SK-N-SH (cell line): ENCODE measurements around the gene SMIM44. TPM values are rescaled to one million over a fixed set of nuclear protein-coding genes. Genes with fewer than 3 reads are reported as not detected.

Experiments used
- CTCF ChIA-PET: fragments of 300-600, 350-600 bp; formaldehyde crosslinking; extraction: SDS; loops from one replicate; lab custom pipeline; 2021; lab: Yijun Ruan, JAX
- POLR2A ChIA-PET: fragments of 350-600 bp; sonication (Branson Sonifier 250); formaldehyde crosslinking; extraction: SDS; loops from one replicate; lab custom pipeline; 2020; ENCODE audit warnings: antibody characterized with exemption, inconsistent platforms; lab: Yijun Ruan, JAX
- DNase-seq: peaks from one replicate; pipeline ENCODE4 v3.0.0; 2012
- H2AFZ ChIP-seq: fragments of 200-600 bp; sonication (generic); 2 replicates; pipeline ENCODE4 v1.8.1; 2016; ENCODE audit warnings: antibody characterized with exemption, mild to moderate bottlenecking, low read depth
- H3F3A ChIP-seq: fragments of 200-600 bp; sonication (generic); replicated peaks from 2 replicates; pipeline ENCODE3; 2016; ENCODE audit warnings: antibody characterized with exemption, mild to moderate bottlenecking; ENCODE audit not compliant: insufficient read depth
- H3K27ac ChIP-seq, 2 experiments: fragments of 200-500 bp in 1 of 2; fragments of 200-600 bp in 1 of 2; sonication (Bioruptor generic) in 1 of 2; sonication (generic), shearing (Covaris generic) in 1 of 2; 2 replicates each; pipeline versions ENCODE4 v1.5.1 to v1.6.1; 2014 to 2016; ENCODE audit warnings: low read depth in 2 of 2, inconsistent platforms in 1 of 2, low read length in 1 of 2, mild to moderate bottlenecking in 1 of 2, mixed read lengths in 1 of 2
- H3K27me3 ChIP-seq: fragments of 200-600 bp; sonication (generic), shearing (Covaris generic); 2 replicates; pipeline ENCODE4 v1.6.1; 2016; ENCODE audit warnings: mixed run types; ENCODE audit not compliant: insufficient read depth
- H3K36me3 ChIP-seq, 2 experiments: fragments of 200-500 bp in 1 of 2; fragments of 200-600 bp in 1 of 2; sonication (Bioruptor generic) in 1 of 2; sonication (generic) in 1 of 2; replicated peaks in 1 of 2; 2 replicates each; pipeline versions ENCODE3 to v1.5.1; 2014 to 2016; ENCODE audit warnings: low read length in 1 of 2, mild to moderate bottlenecking in 1 of 2; ENCODE audit not compliant: insufficient read depth in 2 of 2, control insufficient read depth in 1 of 2
- H3K4me1 ChIP-seq, 2 experiments: fragments of 200-500 bp in 1 of 2; fragments of 200-600 bp in 1 of 2; sonication (Bioruptor generic) in 1 of 2; sonication (generic), shearing (Covaris generic) in 1 of 2; 2 replicates each; pipeline versions ENCODE4 v1.5.1 to v1.6.1; 2014 to 2016; ENCODE audit warnings: low read depth in 1 of 2, low read length in 1 of 2, mixed run types in 1 of 2; ENCODE audit not compliant: insufficient read depth in 2 of 2, control insufficient read depth in 1 of 2
- H3K4me2 ChIP-seq: fragments of 200-600 bp; sonication (generic), shearing (Covaris generic); 2 replicates; pipeline ENCODE4 v1.6.1; 2017; ENCODE audit warnings: mixed run types
- H3K4me3 ChIP-seq, 2 experiments: fragments of 200-500 bp in 1 of 2; fragments of 200-600 bp in 1 of 2; sonication (Bioruptor generic) in 1 of 2; sonication (generic), shearing (Covaris generic) in 1 of 2; 2 replicates each; pipeline versions ENCODE4 v1.5.1 to v1.8.1; 2014 to 2016; ENCODE audit warnings: low read depth in 2 of 2, inconsistent platforms in 1 of 2, low read length in 1 of 2, mild to moderate bottlenecking in 1 of 2, mixed read lengths in 1 of 2, moderate library complexity in 1 of 2
- H3K79me2 ChIP-seq: fragments of 200-600 bp; sonication (generic); 2 replicates; pipeline ENCODE4 v1.8.1; 2017; ENCODE audit warnings: mild to moderate bottlenecking; ENCODE audit not compliant: insufficient read depth
- H3K9ac ChIP-seq: fragments of 200-600 bp; sonication (generic); 2 replicates; pipeline ENCODE4 v1.6.1; 2017; ENCODE audit warnings: mixed run types
- H3K9me2 ChIP-seq: fragments of 200-600 bp; sonication (generic); 2 replicates; pipeline ENCODE4 v1.6.1; 2017; ENCODE audit warnings: mixed run types
- H3K9me3 ChIP-seq: fragments of 200-600 bp; sonication (generic); 2 replicates; pipeline ENCODE4 v1.6.1; 2017; ENCODE audit warnings: mixed run types, mild to moderate bottlenecking, moderate library complexity
- H4K20me1 ChIP-seq: fragments of 200-600 bp; sonication (generic); 2 replicates; pipeline ENCODE4 v1.6.1; 2017; ENCODE audit warnings: mild to moderate bottlenecking, mixed run types; ENCODE audit not compliant: insufficient read depth
- CTCF ChIP-seq: fragments of 200-600 bp; sonication (generic); IDR thresholded peaks from 2 replicates; pipeline ENCODE4 v1.6.1; 2017; ENCODE audit warnings: antibody characterized with exemption, mild to moderate bottlenecking, moderate library complexity
- EP300 ChIP-seq, 2 experiments: IDR thresholded peaks; 2 replicates each; pipeline versions ENCODE4 v1.4.0 to v1.6.1; 2012; ENCODE audit warnings: borderline replicate concordance in 1 of 2, low read depth in 1 of 2, low read length in 1 of 2
- EZH2phosphoT487 ChIP-seq: fragments of 200-600 bp; sonication (generic); IDR thresholded peaks from 2 replicates; pipeline ENCODE4 v1.6.1; 2017; ENCODE audit warnings: low read depth, mixed run types, mild to moderate bottlenecking, antibody characterized with exemption, moderate library complexity, borderline replicate concordance
- FOXJ3 ChIP-seq: sonication (generic); formaldehyde crosslinking; IDR thresholded peaks from 2 replicates; pipeline ENCODE4 v1.5.1; 2020; ENCODE audit warnings: mild to moderate bottlenecking, missing genetic modification reagents
- FOXM1 ChIP-seq: IDR thresholded peaks from 2 replicates; pipeline ENCODE4 v1.4.0; 2012; ENCODE audit warnings: low read depth, mild to moderate bottlenecking
- GABPA ChIP-seq: IDR thresholded peaks from 2 replicates; pipeline ENCODE4 v1.4.0; 2012; ENCODE audit warnings: low read depth, mild to moderate bottlenecking
- GATA2 ChIP-seq: sonication (generic); formaldehyde crosslinking; IDR thresholded peaks from 2 replicates; pipeline ENCODE4 v1.5.0; 2020; ENCODE audit warnings: mild to moderate bottlenecking, missing genetic modification reagents
- JUND ChIP-seq: IDR thresholded peaks from 2 replicates; pipeline ENCODE4 v1.4.0; 2012
- MAX ChIP-seq: IDR thresholded peaks from 2 replicates; pipeline ENCODE4 v1.4.0; 2012; ENCODE audit warnings: low read depth
- MEF2A ChIP-seq: IDR thresholded peaks from 2 replicates; pipeline ENCODE4 v1.4.0; 2012; ENCODE audit warnings: low read depth, borderline replicate concordance
- NFIC ChIP-seq: IDR thresholded peaks from 2 replicates; pipeline ENCODE4 v1.4.0; 2012; ENCODE audit warnings: borderline replicate concordance
- NRF1 ChIP-seq: IDR thresholded peaks from 2 replicates; pipeline ENCODE4 v1.6.1; 2012; ENCODE audit warnings: low read depth, mild to moderate bottlenecking, low read length
- POLR2AphosphoS5 ChIP-seq: IDR thresholded peaks from 2 replicates; pipeline ENCODE4 v1.6.1; 2012; ENCODE audit warnings: low read depth, low read length
- REST ChIP-seq: IDR thresholded peaks from 2 replicates; pipeline ENCODE4 v1.6.1; 2012; ENCODE audit warnings: mild to moderate bottlenecking, low read depth, low read length, moderate library complexity
- RXRA ChIP-seq: IDR thresholded peaks from 2 replicates; pipeline ENCODE4 v1.4.0; 2012; ENCODE audit warnings: low read depth, mild to moderate bottlenecking, borderline replicate concordance
- SIN3A ChIP-seq: IDR thresholded peaks from 2 replicates; pipeline ENCODE4 v1.6.1; 2012; ENCODE audit warnings: low read depth, mild to moderate bottlenecking, low read length, moderate library complexity, borderline replicate concordance
- SMC3 ChIP-seq: IDR thresholded peaks from 2 replicates; pipeline ENCODE4 v1.6.1; 2012; ENCODE audit warnings: low read depth, low read length, improper control_type of control experiment
- YY1 ChIP-seq: IDR thresholded peaks from 2 replicates; pipeline ENCODE4 v1.4.0; 2012; ENCODE audit warnings: low read depth, mild to moderate bottlenecking
- ZBTB33 ChIP-seq: IDR thresholded peaks from 2 replicates; pipeline ENCODE4 v1.4.0; 2012; ENCODE audit warnings: low read depth, borderline replicate concordance
- WGBS: methylation state at CpG from one replicate; pipeline ENCODE4 v1.1.6; 2017; ENCODE audit warnings: low lambda C conversion rate; 5-methylcytosine and 5-hydroxymethylcytosine counted together
- polyA plus RNA-seq, 3 experiments: library from polyadenylated mRNA; depleted of rRNA; stranded (reverse); fragments of >200 nt; gene quantifications; 2 replicates each; pipeline ENCODE4 v1.2.3, GENCODE V29; 2012

Gene SMIM44
- polyA plus RNA-seq, 1 of the 3 experiments (the other 2 are of a cell fraction) = not detected

GRCh38 chr19:3458229-3459088 is 24.8 kb downstream of the SMIM44 start:
- Histone ChIP-seq H4K20me1 (peaks cover 26% of the 10 kb centered on the region), H3F3A (peaks cover 6% of the 10 kb centered on the region), H2AFZ (no peak overlapping the region), H3K4me2 (no peak overlapping the region), H3K27me3 (no peaks in the 10 kb centered on the region), H3K27ac (peak overlapping the region; percentile 67 to 95; a peak in 3 of 4 replicates), H3K4me1 (peaks cover 8 to 32% of the 10 kb centered on the region in 2 experiments; a peak in 2 of 4 replicates), H3K9ac (no peak overlapping the region), H3K4me3 (no peak overlapping the region), H3K9me2 (no peaks in the 10 kb centered on the region), H3K79me2 (peaks cover 27% of the 10 kb centered on the region; the same call in 1 of the 2 replicates), H3K36me3 (peaks cover 13 to 33% of the 10 kb centered on the region in 2 experiments), H3K9me3 (no peaks in the 10 kb centered on the region)
- CTCF ChIA-PET = interaction anchor here (0.6 to 2.8 kb wide), 3 partner anchors 10 to 27 kb away, joined by 3 to 11 read pairs (median 3); no protein-coding TSS in a partner anchor
- 73% methylated on average over 7 of the region's 19 CpGs for WGBS
- POLR2A ChIA-PET = interaction anchor here (0.6 to 1.4 kb wide), 2 partner anchors 17 to 82 kb away, joined by 3 read pairs; no protein-coding TSS in a partner anchor
- DNase-seq = peak; percentile 53
- TF ChIP-seq RXRA (no peak), POLR2AphosphoS5 (no peak), YY1 (no peak), EZH2phosphoT487 (no peak), ZBTB33 (no peak), MEF2A (no peak), GATA2 (no peak), SMC3 (no peak), REST (no peak), MAX (no peak), FOXM1 (no peak), EP300 (IDR thresholded peaks at IDR 0.05; ENCODE audit: borderline replicate concordance in 1 of 2, low read depth in 1 of 2, low read length in 1 of 2) (no peak), CTCF (no peak), GABPA (no peak), NRF1 (no peak), NFIC (no peak), FOXJ3 (no peak), JUND (no peak), SIN3A (no peak)
